ENCODE data around the gene PIEZO2.

The PIEZO2 gene

GRCh38 chr18:10682368-10682714 lies 467.0 kb downstream of the PIEZO2 start:
- Histone ChIP-seq H3K4me3 (ENCODE audit: low read depth, low read length, poor library complexity, severe bottlenecking) (no peak overlapping the region), H3K4me2 (ENCODE audit: low read length) (no peak overlapping the region), H3K36me3 (ENCODE audit: insufficient read depth, low read length) (no peaks in the 10 kb centered on the region), H4K20me1 (ENCODE audit: insufficient read depth, low read length) (no peaks in the 10 kb centered on the region), H3K9ac (ENCODE audit: low read length) (no peak overlapping the region), H3K27ac (ENCODE audit: low read depth, low read length, poor library complexity, severe bottlenecking) (no peak overlapping the region), H3F3A (ENCODE audit: insufficient read depth, low read length) (no peaks in the 10 kb centered on the region), H2AFZ (ENCODE audit: low read length) (no peak overlapping the region), H3K27me3 (ENCODE audit: insufficient read depth, low read length) (no peaks in the 10 kb centered on the region), H3K4me1 (ENCODE audit: insufficient read depth, low read length, severe bottlenecking) (no peaks in the 10 kb centered on the region), H3K9me3 (ENCODE audit: low read length) (no peaks in the 10 kb centered on the region), H3K79me2 (ENCODE audit: insufficient read depth, low read length) (no peaks in the 10 kb centered on the region), H3K9me2 (ENCODE audit: low read depth, low read length) (no peaks in the 10 kb centered on the region)
- no peak for TF ChIP-seq EZH2 (IDR thresholded peaks at IDR 0.05; ENCODE audit: borderline replicate concordance, low read length)
- TF ChIP-seq, protein P1, sequence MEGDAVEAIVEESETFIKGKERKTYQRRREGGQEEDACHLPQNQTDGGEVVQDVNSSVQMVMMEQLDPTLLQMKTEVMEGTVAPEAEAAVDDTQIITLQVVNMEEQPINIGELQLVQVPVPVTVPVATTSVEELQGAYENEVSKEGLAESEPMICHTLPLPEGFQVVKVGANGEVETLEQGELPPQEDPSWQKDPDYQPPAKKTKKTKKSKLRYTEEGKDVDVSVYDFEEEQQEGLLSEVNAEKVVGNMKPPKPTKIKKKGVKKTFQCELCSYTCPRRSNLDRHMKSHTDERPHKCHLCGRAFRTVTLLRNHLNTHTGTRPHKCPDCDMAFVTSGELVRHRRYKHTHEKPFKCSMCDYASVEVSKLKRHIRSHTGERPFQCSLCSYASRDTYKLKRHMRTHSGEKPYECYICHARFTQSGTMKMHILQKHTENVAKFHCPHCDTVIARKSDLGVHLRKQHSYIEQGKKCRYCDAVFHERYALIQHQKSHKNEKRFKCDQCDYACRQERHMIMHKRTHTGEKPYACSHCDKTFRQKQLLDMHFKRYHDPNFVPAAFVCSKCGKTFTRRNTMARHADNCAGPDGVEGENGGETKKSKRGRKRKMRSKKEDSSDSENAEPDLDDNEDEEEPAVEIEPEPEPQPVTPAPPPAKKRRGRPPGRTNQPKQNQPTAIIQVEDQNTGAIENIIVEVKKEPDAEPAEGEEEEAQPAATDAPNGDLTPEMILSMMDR (IDR thresholded peaks at IDR 0.05; ENCODE audit: low read length) = peak; percentile 25; the same call in 1 of the 2 replicates

GRCh38 chr18:10681581-10682367 lies 467.6 kb downstream of the PIEZO2 start:
- TF ChIP-seq EZH2 (IDR thresholded peaks at IDR 0.05; ENCODE audit: borderline replicate concordance, low read length) = no peak
- TF ChIP-seq, protein P1 (IDR thresholded peaks at IDR 0.05; ENCODE audit: low read length) = no peak
- H3K4me1 ChIP-seq (ENCODE audit: insufficient read depth, low read length, severe bottlenecking) = no peaks in the 10 kb centered on the region

DNA sequence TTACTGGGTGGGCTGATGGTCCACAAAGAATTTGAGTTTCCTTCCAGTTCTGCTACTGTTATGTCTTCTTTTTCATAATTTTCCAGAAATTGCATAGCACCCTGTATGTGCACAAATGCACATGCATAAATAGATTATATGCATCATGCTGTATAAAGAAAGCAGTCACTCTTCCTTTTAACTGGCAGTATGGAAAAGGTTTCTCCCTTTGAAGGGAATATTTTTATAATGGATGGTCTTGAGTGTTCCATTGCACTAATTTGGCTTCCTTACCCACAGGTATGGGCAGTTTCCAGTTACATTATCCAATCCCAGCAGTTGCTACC lies 469.1 kb downstream of the PIEZO2 start:
- Histone ChIP-seq H3K79me2 (ENCODE audit: insufficient read depth, low read length) (no peaks in the 10 kb centered on the region), H3K27ac (ENCODE audit: low read depth, low read length, poor library complexity, severe bottlenecking) (no peak overlapping the region), H3K9me2 (ENCODE audit: low read depth, low read length) (no peaks in the 10 kb centered on the region), H3K27me3 (ENCODE audit: insufficient read depth, low read length) (peaks cover 3% of the 10 kb centered on the region; the same call in 1 of the 2 replicates), H3K9ac (ENCODE audit: low read length) (no peak overlapping the region), H4K20me1 (ENCODE audit: insufficient read depth, low read length) (no peaks in the 10 kb centered on the region), H3K9me3 (ENCODE audit: low read length) (no peaks in the 10 kb centered on the region), H3K4me3 (ENCODE audit: low read depth, low read length, poor library complexity, severe bottlenecking) (no peak overlapping the region), H3K36me3 (ENCODE audit: insufficient read depth, low read length) (no peaks in the 10 kb centered on the region), H3F3A (ENCODE audit: insufficient read depth, low read length) (no peaks in the 10 kb centered on the region), H3K4me2 (ENCODE audit: low read length) (no peak overlapping the region), H3K4me1 (ENCODE audit: insufficient read depth, low read length, severe bottlenecking) (no peaks in the 10 kb centered on the region), H2AFZ (ENCODE audit: low read length) (no peak overlapping the region)
- TF ChIP-seq, protein P1 (IDR thresholded peaks at IDR 0.05; ENCODE audit: low read length) = no peak
- no peak for TF ChIP-seq EZH2 (IDR thresholded peaks at IDR 0.05; ENCODE audit: borderline replicate concordance, low read length)

More at GRCh38 chr18:10681581-10682367, 467.6 kb downstream of the PIEZO2 start:
- Histone ChIP-seq H3K36me3 (ENCODE audit: insufficient read depth, low read length) (no peaks in the 10 kb centered on the region), H3K9me3 (ENCODE audit: low read length) (no peaks in the 10 kb centered on the region), H3K27me3 (ENCODE audit: insufficient read depth, low read length) (no peaks in the 10 kb centered on the region), H4K20me1 (ENCODE audit: insufficient read depth, low read length) (no peaks in the 10 kb centered on the region), H2AFZ (ENCODE audit: low read length) (no peak overlapping the region), H3K79me2 (ENCODE audit: insufficient read depth, low read length) (no peaks in the 10 kb centered on the region), H3F3A (ENCODE audit: insufficient read depth, low read length) (no peaks in the 10 kb centered on the region), H3K4me2 (ENCODE audit: low read length) (no peak overlapping the region), H3K9ac (ENCODE audit: low read length) (no peak overlapping the region), H3K9me2 (ENCODE audit: low read depth, low read length) (no peaks in the 10 kb centered on the region), H3K27ac (ENCODE audit: low read depth, low read length, poor library complexity, severe bottlenecking) (no peak overlapping the region), H3K4me3 (ENCODE audit: low read depth, low read length, poor library complexity, severe bottlenecking) (no peak overlapping the region)

Data from OCI-LY1 (cell line).